A549 (cell line): ENCODE results near the gene ELL. TPM values are rescaled to one million over a fixed set of nuclear protein-coding genes. Genes with fewer than 3 reads are reported as not detected.

Experiments
- ATAC-seq, 2 experiments: fragments of 200-7000 bp in 1 of 2; fragments of >200 bp in 1 of 2; cut with Nextera tagmentation in 1 of 2; cut with Tn5 transposase in 1 of 2; 3 replicates each; pipeline versions ENCODE4 v1.8.0 to v1.9.1; 2018 to 2020; ENCODE audit warnings: mild to moderate bottlenecking in 1 of 2, moderate library complexity in 1 of 2
- CTCF ChIA-PET: fragments of 300-600 bp; sonication (Branson Sonifier 250); formaldehyde crosslinking; extraction: SDS; loops from one replicate; lab custom pipeline; 2021; ENCODE audit warnings: antibody characterized with exemption, inconsistent platforms; lab: Yijun Ruan, JAX
- POLR2A ChIA-PET: fragments of 350-600 bp; formaldehyde crosslinking; extraction: SDS; loops from one replicate; lab custom pipeline; 2021; ENCODE audit warnings: antibody characterized with exemption, inconsistent platforms; lab: Yijun Ruan, JAX
- DNase-seq, 2 experiments: peaks; one replicate each; pipeline versions ENCODE4 v3.0.0 to v3.0.0-alpha.2; 2011 to 2016; ENCODE audit warnings: low read depth in 1 of 2, low spot score in 1 of 2
- FAIRE-seq: peaks from 2 replicates; lab custom pipeline; 2011; peaks lifted over from hg19 to GRCh38; lab: Jason Lieb, UNC
- H3K27ac ChIP-seq, 2 experiments: fragments of >200 bp; sonication (Bioruptor Twin); formaldehyde crosslinking; 3 replicates each; pipeline ENCODE4 v1.5.1; 2016 to 2017
- H3K4me1 ChIP-seq: fragments of >200 bp; sonication (Bioruptor Twin); formaldehyde crosslinking; 3 replicates; pipeline ENCODE4 v1.6.1; 2016
- H3K4me2 ChIP-seq: fragments of >200 bp; sonication (Bioruptor Twin); formaldehyde crosslinking; 3 replicates; pipeline ENCODE4 v1.6.1; 2016
- H3K4me3 ChIP-seq: fragments of >200 bp; sonication (Bioruptor Twin); formaldehyde crosslinking; 3 replicates; pipeline ENCODE4 v1.5.1; 2016
- H3K9me3 ChIP-seq: fragments of >200 bp; sonication (Bioruptor Twin); formaldehyde crosslinking; 3 replicates; pipeline ENCODE4 v1.6.1; 2016
- CBX8 ChIP-seq: fragments of 200-600 bp; sonication (generic); IDR thresholded peaks from 2 replicates; pipeline ENCODE4 v1.6.1; 2016
- CEBPB ChIP-seq, 2 experiments: fragments of >200 bp in 1 of 2; sonication (Bioruptor Twin) in 1 of 2; formaldehyde crosslinking in 1 of 2; IDR thresholded peaks; 2 replicates each; pipeline ENCODE4 v1.6.1; 2012 to 2016
- CHD2 ChIP-seq: fragments of 150-350 bp; IDR thresholded peaks from 2 replicates; pipeline ENCODE4 v1.6.1; 2014; ENCODE audit warnings: low read length; ENCODE audit not compliant: partially characterized antibody
- EP300 ChIP-seq, 2 experiments: fragments of >200 bp; sonication (Bioruptor Twin); formaldehyde crosslinking; IDR thresholded peaks; 2 replicates in 1 of 2; 3 replicates in 1 of 2; pipeline ENCODE4 v1.6.1; 2016 to 2017
- FOSL2 ChIP-seq, 2 experiments: fragments of 450-650 bp in 1 of 2; fragments of >200 bp in 1 of 2; sonication (Bioruptor Twin) in 1 of 2; formaldehyde crosslinking; IDR thresholded peaks; 2 replicates each; pipeline versions ENCODE4 v1.5.0 to v1.6.1; 2016 to 2020; ENCODE audit warnings: mild to moderate bottlenecking in 1 of 2, moderate library complexity in 1 of 2
- GATA3 ChIP-seq: IDR thresholded peaks from 2 replicates; pipeline ENCODE4 v1.6.1; 2012; ENCODE audit warnings: borderline replicate concordance
- HOXB13 ChIP-seq: fragments of 250-450 bp; sonication (Bioruptor Pico); IDR thresholded peaks from 2 replicates; pipeline ENCODE4 v1.5.0; 2020; ENCODE audit warnings: low read depth, mild to moderate bottlenecking, moderate library complexity
- HOXB5 ChIP-seq: fragments of 250-450 bp; sonication (Bioruptor Pico); IDR thresholded peaks from 2 replicates; pipeline ENCODE4 v1.5.0; 2020; ENCODE audit warnings: mild to moderate bottlenecking, moderate library complexity
- JUN ChIP-seq, 2 experiments: fragments of >200 bp; sonication (Bioruptor Twin); formaldehyde crosslinking; IDR thresholded peaks; 2 replicates in 1 of 2; 3 replicates in 1 of 2; pipeline ENCODE4 v1.6.1; 2016 to 2017
- JUNB ChIP-seq: fragments of >200 bp; sonication (Bioruptor Twin); formaldehyde crosslinking; IDR thresholded peaks from 2 replicates; pipeline ENCODE4 v1.6.1; 2016
- KDM1A ChIP-seq: fragments of 200-600 bp; sonication (generic); IDR thresholded peaks from 2 replicates; pipeline ENCODE4 v1.6.1; 2016; ENCODE audit warnings: low read depth, mild to moderate bottlenecking
- MAZ ChIP-seq: fragments of 150-350 bp; IDR thresholded peaks from 2 replicates; pipeline ENCODE4 v1.6.1; 2014; ENCODE audit warnings: antibody characterized with exemption, low read depth, low read length, borderline replicate concordance
- NFE2L2 ChIP-seq: fragments of 150-350 bp; conservative IDR thresholded peaks from 2 replicates; pipeline ENCODE4 v1.6.1; 2014; ENCODE audit warnings: low read length
- NPAS2 ChIP-seq: fragments of 250-450 bp; sonication (Bioruptor Pico); IDR thresholded peaks from 2 replicates; pipeline ENCODE4 v1.8.0; 2022; ENCODE audit warnings: mild to moderate bottlenecking, moderate library complexity, borderline replicate concordance
- RAD21 ChIP-seq, 2 experiments: fragments of >200 bp in 1 of 2; sonication (Bioruptor Twin) in 1 of 2; formaldehyde crosslinking in 1 of 2; IDR thresholded peaks in 1 of 2; conservative IDR thresholded peaks in 1 of 2; 2 replicates in 1 of 2; 3 replicates in 1 of 2; pipeline ENCODE4 v1.6.1; 2012 to 2018; ENCODE audit warnings: inconsistent platforms in 1 of 2
- RFX5 ChIP-seq: fragments of 450-650 bp; IDR thresholded peaks from 2 replicates; pipeline ENCODE4 v1.7.1; 2014; ENCODE audit warnings: antibody characterized with exemption, mild to moderate bottlenecking, moderate library complexity
- RNF2 ChIP-seq: fragments of 200-600 bp; sonication (generic); IDR thresholded peaks from 2 replicates; pipeline ENCODE4 v1.6.1; 2016; ENCODE audit warnings: low read depth, mild to moderate bottlenecking, antibody characterized with exemption, moderate library complexity, borderline replicate concordance
- SMC3 ChIP-seq: fragments of >200 bp; sonication (Bioruptor Twin); formaldehyde crosslinking; IDR thresholded peaks from 3 replicates; pipeline ENCODE4 v1.6.1; 2018; ENCODE audit warnings: inconsistent platforms
- TP53 ChIP-seq: fragments of 250-450 bp; sonication (Bioruptor Pico); IDR thresholded peaks from 2 replicates; pipeline ENCODE4 v1.5.0; 2021; ENCODE audit warnings: mild to moderate bottlenecking, moderate library complexity
- WGBS: methylation state at CpG from one replicate; pipeline ENCODE4 v1.1.6; 2017; ENCODE audit errors: missing lambda C conversion rate; 5-methylcytosine and 5-hydroxymethylcytosine counted together
- polyA plus RNA-seq, 4 experiments: library from polyadenylated mRNA; depleted of rRNA in 3 of 4; stranded (reverse); fragments of >200 nt; fragmentation: RNase III in 1 of 4; extraction: RNeasy Plus Mini Kit Qiagen cat#74134 plus additional on column Dnase treatment in 1 of 4; gene quantifications; 2 replicates in 3 of 4; 3 replicates in 1 of 4; pipeline ENCODE4 v1.2.3, GENCODE V29; 2011 to 2017
- TF ChIP-seq, protein P1 (sequence below): fragments of >200 bp; sonication (Bioruptor Twin); formaldehyde crosslinking; IDR thresholded peaks from 3 replicates; pipeline ENCODE4 v1.5.1; 2016
- TF ChIP-seq, protein P2 (sequence below): IDR thresholded peaks from 2 replicates; pipeline ENCODE4 v1.6.1; 2012
- TF ChIP-seq, protein P3 (sequence below): fragments of >200 bp; sonication (Bioruptor Twin); formaldehyde crosslinking; IDR thresholded peaks from 2 replicates; pipeline ENCODE4 v1.6.1; 2016

ELL gene
- polyA plus RNA-seq, 2 of the 4 experiments (the other 2 are of a cell fraction): 1.6 to 3.6 TPM

DNA sequence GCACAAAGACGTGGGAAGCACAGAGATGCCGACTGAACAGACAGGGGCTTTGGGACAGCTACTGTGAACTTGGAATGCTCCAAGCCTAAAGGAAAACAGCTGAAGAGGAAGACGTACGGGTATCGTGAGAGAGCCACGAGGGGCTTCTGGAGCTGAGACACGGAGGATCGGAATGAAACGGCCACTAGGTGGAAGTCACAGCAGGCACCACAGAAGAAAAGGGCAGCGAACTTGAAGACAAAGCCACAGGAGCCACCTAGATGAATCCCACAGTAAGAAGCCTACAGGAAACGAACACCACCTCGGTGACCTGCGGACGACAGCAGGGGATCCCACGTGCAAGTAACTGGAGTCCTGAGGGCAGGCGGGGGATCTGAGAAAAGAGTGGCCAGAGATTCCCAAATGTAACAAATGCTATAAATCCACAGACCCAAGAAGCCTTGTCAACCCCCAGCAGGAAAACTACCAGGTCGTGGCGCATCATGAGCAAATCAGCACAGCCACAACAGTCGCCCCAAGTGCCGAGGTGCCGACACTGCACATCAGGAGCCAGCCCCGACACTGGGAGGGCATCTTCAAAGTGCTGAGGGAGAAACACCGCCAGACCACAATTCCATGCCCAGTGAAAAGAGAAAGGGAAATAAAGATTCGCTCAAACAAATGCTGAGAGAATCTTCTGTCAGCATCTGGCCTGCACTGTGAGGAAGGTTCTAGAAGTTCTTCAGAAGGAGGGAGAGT lies 44.7 kb downstream of the ELL start:
- Histone ChIP-seq H3K4me1 (peaks cover 21% of the 10 kb centered on the region), H3K4me3 (no peak overlapping the region), H3K4me2 (no peak overlapping the region), H3K27ac (peak overlapping the region in 1 of 2 experiments; percentile 98; a peak in 2 of 6 replicates), H3K9me3 (no peaks in the 10 kb centered on the region)
- TF ChIP-seq, protein P1, sequence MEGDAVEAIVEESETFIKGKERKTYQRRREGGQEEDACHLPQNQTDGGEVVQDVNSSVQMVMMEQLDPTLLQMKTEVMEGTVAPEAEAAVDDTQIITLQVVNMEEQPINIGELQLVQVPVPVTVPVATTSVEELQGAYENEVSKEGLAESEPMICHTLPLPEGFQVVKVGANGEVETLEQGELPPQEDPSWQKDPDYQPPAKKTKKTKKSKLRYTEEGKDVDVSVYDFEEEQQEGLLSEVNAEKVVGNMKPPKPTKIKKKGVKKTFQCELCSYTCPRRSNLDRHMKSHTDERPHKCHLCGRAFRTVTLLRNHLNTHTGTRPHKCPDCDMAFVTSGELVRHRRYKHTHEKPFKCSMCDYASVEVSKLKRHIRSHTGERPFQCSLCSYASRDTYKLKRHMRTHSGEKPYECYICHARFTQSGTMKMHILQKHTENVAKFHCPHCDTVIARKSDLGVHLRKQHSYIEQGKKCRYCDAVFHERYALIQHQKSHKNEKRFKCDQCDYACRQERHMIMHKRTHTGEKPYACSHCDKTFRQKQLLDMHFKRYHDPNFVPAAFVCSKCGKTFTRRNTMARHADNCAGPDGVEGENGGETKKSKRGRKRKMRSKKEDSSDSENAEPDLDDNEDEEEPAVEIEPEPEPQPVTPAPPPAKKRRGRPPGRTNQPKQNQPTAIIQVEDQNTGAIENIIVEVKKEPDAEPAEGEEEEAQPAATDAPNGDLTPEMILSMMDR: no peak
- TF ChIP-seq RAD21 (conservative IDR thresholded peaks at IDR 0.05 in 1 of 2, IDR thresholded peaks at IDR 0.05 in 1 of 2) (0 out of 5 replicates have a peak, but pooled peaks of 1 of the 2 experiments have one; percentile 5), SMC3 (no peak), RFX5 (no peak)
- CTCF ChIA-PET: interaction anchor here (1.4 to 6.7 kb wide), 4 partner anchors 7 to 14 kb away, joined by 4 to 30 read pairs (median 6); no protein-coding TSS in a partner anchor
- POLR2A ChIA-PET: no interaction called here
- DNase-seq (peak in 1 of 2 experiments; percentile 35), ATAC-seq (no peak), FAIRE-seq (no peak)
- 86% methylated on average over 24 of the region's 24 CpGs for WGBS

DNA sequence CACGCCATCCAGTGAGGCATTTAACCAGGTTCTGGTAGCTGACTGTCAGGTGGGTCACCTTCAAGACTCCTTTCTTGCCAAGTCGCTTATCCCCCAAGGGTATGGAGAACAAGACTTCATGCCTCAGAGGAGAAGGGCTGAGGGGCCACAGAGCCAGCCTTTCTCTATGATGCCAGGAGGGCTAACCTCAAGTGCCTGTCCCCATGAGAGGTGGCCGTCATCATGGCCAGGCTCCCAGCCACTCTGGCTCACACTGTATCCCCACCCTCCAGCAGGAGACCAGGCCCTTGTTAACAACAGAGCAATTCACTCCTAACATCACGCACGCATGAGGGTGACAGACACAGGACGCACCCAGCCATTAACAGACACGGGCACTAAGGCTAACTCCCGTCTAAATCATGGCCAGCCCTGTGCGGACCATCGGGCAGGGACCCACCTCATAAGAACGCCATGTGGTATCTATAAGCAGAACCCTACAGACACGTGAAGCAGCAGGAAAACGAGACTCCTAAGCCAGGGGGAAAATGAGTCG lies 45.3 kb downstream of the ELL start:
- no peak for DNase-seq
- Histone ChIP-seq H3K4me3 (no peak overlapping the region), H3K27ac (peak overlapping the region in 1 of 2 experiments; percentile 98; a peak in 2 of 6 replicates), H3K9me3 (no peaks in the 10 kb centered on the region), H3K4me2 (no peak overlapping the region), H3K4me1 (peaks cover 21% of the 10 kb centered on the region)
- POLR2A ChIA-PET: no interaction called here
- CTCF ChIA-PET: interaction anchor here (1.3 to 6.7 kb wide), 3 partner anchors 12 to 26 kb away, joined by 3 to 30 read pairs (median 8); no protein-coding TSS in a partner anchor
- no peak for TF ChIP-seq HOXB13 (CRISPR knock-in tag)
- TF ChIP-seq TP53 (CRISPR knock-in tag): no peak
- TF ChIP-seq SMC3: no peak
- no peak for TF ChIP-seq JUN (IDR thresholded peaks at IDR 0.05)
- no peak for TF ChIP-seq HOXB5
- no peak for TF ChIP-seq EP300 (IDR thresholded peaks at IDR 0.05)
- no peak for TF ChIP-seq CHD2
- TF ChIP-seq NFE2L2: no peak
- 78% methylated on average over 6 of the region's 14 CpGs for WGBS
- no peak for ATAC-seq
- FAIRE-seq: no peak

DNA sequence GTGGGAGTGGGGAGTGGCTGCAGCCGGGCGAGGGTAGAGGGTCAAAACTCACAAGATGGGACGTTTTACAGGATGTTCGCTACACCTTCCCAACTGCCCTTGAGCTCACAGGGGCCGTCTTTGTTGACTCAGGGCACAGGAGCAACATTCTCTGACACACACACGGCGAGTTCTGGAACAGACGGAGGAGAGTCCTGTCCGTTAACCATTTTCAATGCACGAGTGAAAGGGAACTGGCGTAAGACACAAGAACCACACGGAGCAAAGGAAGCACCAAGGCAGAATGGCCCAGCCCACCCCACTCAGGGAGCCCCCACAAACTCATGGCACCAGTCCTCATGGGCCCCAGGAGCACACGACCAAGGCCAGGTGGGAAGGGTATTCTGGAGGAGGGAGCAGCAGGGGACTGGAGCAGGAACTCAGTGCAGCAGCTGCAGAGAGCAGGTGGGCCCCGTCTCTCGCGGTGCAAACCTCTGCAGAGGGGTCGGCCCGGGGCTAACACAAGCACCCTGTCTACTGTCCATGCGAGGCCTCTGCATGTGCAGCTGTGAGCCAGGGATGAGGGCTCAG lies 46.0 kb downstream of the ELL start:
- no peak for DNase-seq
- Histone ChIP-seq H3K27ac (no peak overlapping the region), H3K4me3 (no peak overlapping the region), H3K4me1 (peaks cover 21% of the 10 kb centered on the region), H3K9me3 (no peaks in the 10 kb centered on the region), H3K4me2 (no peak overlapping the region)
- CTCF ChIA-PET: interaction anchor here (1.3 to 6.7 kb wide), 3 partner anchors 12 to 25 kb away, joined by 3 to 30 read pairs (median 8); no protein-coding TSS in a partner anchor
- FAIRE-seq: no peak
- no peak for ATAC-seq
- 93% methylated on average over 17 of the region's 19 CpGs for WGBS
- POLR2A ChIA-PET: no interaction called here
- TF ChIP-seq FOSL2 (IDR thresholded peaks at IDR 0.05) (no peak), FOSL2 (CRISPR knock-in tag; IDR thresholded peaks at IDR 0.05) (no peak), RFX5 (no peak), NPAS2 (CRISPR knock-in tag) (no peak), GATA3 (no peak), CHD2 (no peak), MAZ (no peak), RNF2 (no peak), CBX8 (no peak), KDM1A (no peak), JUNB (no peak), CEBPB (IDR thresholded peaks at IDR 0.05) (no peak)
- TF ChIP-seq, protein P2, sequence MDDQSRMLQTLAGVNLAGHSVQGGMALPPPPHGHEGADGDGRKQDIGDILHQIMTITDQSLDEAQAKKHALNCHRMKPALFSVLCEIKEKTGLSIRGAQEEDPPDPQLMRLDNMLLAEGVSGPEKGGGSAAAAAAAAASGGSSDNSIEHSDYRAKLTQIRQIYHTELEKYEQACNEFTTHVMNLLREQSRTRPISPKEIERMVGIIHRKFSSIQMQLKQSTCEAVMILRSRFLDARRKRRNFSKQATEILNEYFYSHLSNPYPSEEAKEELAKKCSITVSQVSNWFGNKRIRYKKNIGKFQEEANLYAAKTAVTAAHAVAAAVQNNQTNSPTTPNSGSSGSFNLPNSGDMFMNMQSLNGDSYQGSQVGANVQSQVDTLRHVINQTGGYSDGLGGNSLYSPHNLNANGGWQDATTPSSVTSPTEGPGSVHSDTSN: no peak
- TF ChIP-seq, protein P3, sequence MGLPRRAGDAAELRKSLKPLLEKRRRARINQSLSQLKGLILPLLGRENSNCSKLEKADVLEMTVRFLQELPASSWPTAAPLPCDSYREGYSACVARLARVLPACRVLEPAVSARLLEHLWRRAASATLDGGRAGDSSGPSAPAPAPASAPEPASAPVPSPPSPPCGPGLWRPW: no peak
